Trophoblast cell (in vitro differentiated cells and primary cell): Measurements from ENCODE around the gene C22orf39.
A peak's percentile ranks its signal among the peaks of the same experiment; 100 is the strongest.

Experiments
- DNase-seq, 2 donors: peaks; one replicate each; pipeline ENCODE4 v3.0.0-alpha.2; 2016
- H2AFZ ChIP-seq: 2 replicates; pipeline ENCODE4 v1.6.1; 2013; ENCODE audit warnings: low read length, moderate library complexity, mild to moderate bottlenecking; ENCODE audit not compliant: insufficient read depth, poor library complexity
- H2AK5ac ChIP-seq: 2 replicates; pipeline ENCODE4 v1.6.1; 2013; ENCODE audit warnings: mild to moderate bottlenecking, low read length
- H2BK120ac ChIP-seq: 2 replicates; pipeline ENCODE4 v1.6.1; 2013; ENCODE audit warnings: low read length, mild to moderate bottlenecking, moderate library complexity; ENCODE audit not compliant: insufficient read depth, poor library complexity
- H2BK12ac ChIP-seq: 2 replicates; pipeline ENCODE4 v1.6.1; 2013; ENCODE audit warnings: mild to moderate bottlenecking, low read length, moderate library complexity
- H2BK5ac ChIP-seq: 2 replicates; pipeline ENCODE4 v1.6.1; 2013; ENCODE audit warnings: low read length, low read depth, moderate library complexity, mild to moderate bottlenecking; ENCODE audit not compliant: poor library complexity
- H3K14ac ChIP-seq: 2 replicates; pipeline ENCODE4 v1.6.1; 2013; ENCODE audit warnings: mild to moderate bottlenecking, low read length
- H3K18ac ChIP-seq: 2 replicates; pipeline ENCODE4 v1.6.1; 2013; ENCODE audit warnings: mild to moderate bottlenecking, low read length
- H3K23ac ChIP-seq: 2 replicates; pipeline ENCODE4 v1.6.1; 2013; ENCODE audit warnings: low read length
- H3K27ac ChIP-seq: 2 replicates; pipeline ENCODE4 v1.5.1; 2013; ENCODE audit warnings: low read depth, mild to moderate bottlenecking, inconsistent platforms, low read length, moderate library complexity
- H3K27me3 ChIP-seq: 2 replicates; pipeline ENCODE4 v1.6.1; 2013; ENCODE audit warnings: inconsistent platforms, mild to moderate bottlenecking, low read length, moderate library complexity; ENCODE audit not compliant: insufficient read depth
- H3K36me3 ChIP-seq, 2 experiments: 1 replicate in 1 of 2; 2 replicates in 1 of 2; pipeline ENCODE4 v1.6.1; 2013; ENCODE audit warnings: low read length in 2 of 2, mild to moderate bottlenecking in 2 of 2, moderate library complexity in 1 of 2; ENCODE audit not compliant: insufficient read depth in 2 of 2, control insufficient read depth in 1 of 2
- H3K4ac ChIP-seq: 2 replicates; pipeline ENCODE4 v1.6.1; 2013; ENCODE audit warnings: low read depth, mild to moderate bottlenecking, low read length, moderate library complexity
- H3K4me1 ChIP-seq, 2 experiments: 1 replicate in 1 of 2; 2 replicates in 1 of 2; pipeline ENCODE4 v1.6.1; 2013; ENCODE audit warnings: low read length in 2 of 2, mild to moderate bottlenecking in 2 of 2, moderate library complexity in 1 of 2; ENCODE audit not compliant: insufficient read depth in 2 of 2, control insufficient read depth in 1 of 2
- H3K4me2 ChIP-seq: 2 replicates; pipeline ENCODE4 v1.6.1; 2013; ENCODE audit warnings: inconsistent platforms, mild to moderate bottlenecking, low read length, moderate library complexity
- H3K4me3 ChIP-seq: 2 replicates; pipeline ENCODE4 v1.5.1; 2013; ENCODE audit warnings: mild to moderate bottlenecking, low read depth, low read length, inconsistent platforms
- H3K79me1 ChIP-seq: one replicate; pipeline ENCODE4 v1.6.1; 2013; ENCODE audit warnings: low read length
- H3K79me2 ChIP-seq: 2 replicates; pipeline ENCODE4 v1.6.1; 2013; ENCODE audit warnings: low read length, mild to moderate bottlenecking; ENCODE audit not compliant: control insufficient read depth, insufficient read depth, poor library complexity
- H3K9ac ChIP-seq: 2 replicates; pipeline ENCODE4 v1.6.1; 2013; ENCODE audit warnings: mild to moderate bottlenecking, low read length
- H3K9me3 ChIP-seq: 2 replicates; pipeline ENCODE4 v1.6.1; 2013; ENCODE audit warnings: low read depth, mild to moderate bottlenecking, control low read depth, inconsistent platforms, low read length; ENCODE audit not compliant: insufficient read depth
- H4K12ac ChIP-seq: 2 replicates; pipeline ENCODE4 v1.6.1; 2013; ENCODE audit warnings: low read depth, mild to moderate bottlenecking, low read length, moderate library complexity
- H4K8ac ChIP-seq: 2 replicates; pipeline ENCODE4 v1.6.1; 2013; ENCODE audit warnings: low read depth, mild to moderate bottlenecking, low read length, moderate library complexity
- H4K91ac ChIP-seq: one replicate; pipeline ENCODE4 v1.6.1; 2013; ENCODE audit warnings: low read depth, mild to moderate bottlenecking, low read length, moderate library complexity
- WGBS: extraction: QIAGEN DNeasy Blood & Tissue Kit; methylation state at CpG from one replicate; pipeline ENCODE4 v1.1.7; 2013; ENCODE audit warnings: missing lambda C conversion rate; ENCODE audit not compliant: insufficient read length, insufficient coverage; ENCODE audit errors: extremely low coverage; 5-methylcytosine and 5-hydroxymethylcytosine counted together

C22orf39 gene

DNA sequence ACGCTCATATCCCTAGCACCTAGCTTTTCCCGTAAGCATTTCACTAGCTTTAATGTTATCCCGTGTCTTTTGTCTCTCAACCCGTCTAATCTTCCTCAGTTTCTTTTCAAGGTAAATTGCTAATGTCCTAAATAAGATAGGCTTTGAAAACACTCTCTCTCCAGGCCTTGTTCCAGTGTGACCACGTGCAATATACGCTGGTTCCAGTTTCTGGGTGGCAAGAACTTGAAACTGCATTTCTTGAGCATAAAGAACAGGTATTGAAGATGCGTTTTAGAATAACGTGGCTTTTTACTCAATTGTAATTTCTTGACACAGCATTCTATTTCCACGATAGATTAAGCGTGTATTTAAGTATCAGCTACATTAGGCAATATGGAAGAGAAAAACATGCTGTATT lies 33.3 kb upstream of the C22orf39 start:
- H2AK5ac ChIP-seq: no peak overlapping the region
- H3K79me1 ChIP-seq: peaks cover 9% of the 10 kb centered on the region
- H3K27ac ChIP-seq: no peak overlapping the region
- no peak overlapping the region for H4K12ac ChIP-seq
- H3K9ac ChIP-seq: no peak overlapping the region
- peaks cover 4 to 7% of the 10 kb centered on the region in 2 experiments for H3K4me1 ChIP-seq
- no peak overlapping the region for H2BK12ac ChIP-seq
- no peak overlapping the region for H4K8ac ChIP-seq
- WGBS: no CpG with 5 or more reads among the region's 10 CpGs
- no peak overlapping the region for H3K23ac ChIP-seq
- peak overlapping the region; percentile 99 for H3K4me2 ChIP-seq
- H3K4me3 ChIP-seq: no peak overlapping the region
- peaks cover 18 to 20% of the 10 kb centered on the region in 2 experiments for H3K36me3 ChIP-seq
- H2BK5ac ChIP-seq: no peak overlapping the region
- H3K27me3 ChIP-seq: no peaks in the 10 kb centered on the region
- peaks cover 16% of the 10 kb centered on the region for H3K79me2 ChIP-seq
- no peak for DNase-seq
- H4K91ac ChIP-seq: no peak overlapping the region
- H3K18ac ChIP-seq: no peak overlapping the region
- H2BK120ac ChIP-seq: no peak overlapping the region
- H3K14ac ChIP-seq: no peak overlapping the region
- H2AFZ ChIP-seq: no peak overlapping the region
- H3K4ac ChIP-seq: no peak overlapping the region
- H3K9me3 ChIP-seq: no peaks in the 10 kb centered on the region

DNA sequence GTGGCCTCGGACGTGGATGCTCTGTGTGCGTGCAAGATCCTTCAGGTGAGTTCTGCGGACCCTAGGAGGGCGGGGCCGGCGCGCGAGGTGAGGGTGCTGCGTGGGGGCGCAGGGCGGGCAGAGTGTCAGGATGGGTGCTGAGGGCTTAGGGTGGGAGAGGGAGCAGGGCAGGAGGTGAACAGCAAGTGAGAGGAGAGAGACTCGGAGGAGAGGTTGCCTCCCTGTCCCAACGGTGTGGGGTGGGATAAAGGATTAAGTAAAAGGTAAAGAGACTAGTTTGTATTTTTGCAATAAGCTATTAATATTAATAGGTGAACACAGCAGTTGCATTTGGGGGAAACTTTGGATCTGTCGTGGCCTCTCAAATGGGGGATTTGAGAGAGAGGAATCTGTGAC lies 32.7 kb upstream of the C22orf39 start:
- Histone ChIP-seq H3K4me3 (peak overlapping the region; percentile 93), H3K14ac (peak overlapping the region; percentile 80), H2AK5ac (peak overlapping the region; percentile 45), H2AFZ (peak overlapping the region; percentile 94), H3K36me3 (peaks cover 16 to 20% of the 10 kb centered on the region in 2 experiments), H3K9ac (peak overlapping the region; percentile 86), H3K79me2 (peaks cover 16% of the 10 kb centered on the region), H3K27me3 (no peaks in the 10 kb centered on the region), H4K12ac (peak overlapping the region; percentile 46), H3K4me2 (peak overlapping the region; percentile 99), H4K91ac (peak overlapping the region; percentile 70), H3K4me1 (peaks cover 4 to 7% of the 10 kb centered on the region in 2 experiments), H3K4ac (peak overlapping the region; percentile 73), H3K9me3 (no peaks in the 10 kb centered on the region), H3K18ac (peak overlapping the region; percentile 87), H2BK5ac (no peak overlapping the region), H3K79me1 (peaks cover 9% of the 10 kb centered on the region), H3K27ac (no peak overlapping the region), H2BK12ac (no peak overlapping the region), H2BK120ac (no peak overlapping the region), H3K23ac (no peak overlapping the region), H4K8ac (peak overlapping the region; percentile 78)
- DNase-seq: no peak
- WGBS: no CpG with 5 or more reads among the region's 15 CpGs

DNA sequence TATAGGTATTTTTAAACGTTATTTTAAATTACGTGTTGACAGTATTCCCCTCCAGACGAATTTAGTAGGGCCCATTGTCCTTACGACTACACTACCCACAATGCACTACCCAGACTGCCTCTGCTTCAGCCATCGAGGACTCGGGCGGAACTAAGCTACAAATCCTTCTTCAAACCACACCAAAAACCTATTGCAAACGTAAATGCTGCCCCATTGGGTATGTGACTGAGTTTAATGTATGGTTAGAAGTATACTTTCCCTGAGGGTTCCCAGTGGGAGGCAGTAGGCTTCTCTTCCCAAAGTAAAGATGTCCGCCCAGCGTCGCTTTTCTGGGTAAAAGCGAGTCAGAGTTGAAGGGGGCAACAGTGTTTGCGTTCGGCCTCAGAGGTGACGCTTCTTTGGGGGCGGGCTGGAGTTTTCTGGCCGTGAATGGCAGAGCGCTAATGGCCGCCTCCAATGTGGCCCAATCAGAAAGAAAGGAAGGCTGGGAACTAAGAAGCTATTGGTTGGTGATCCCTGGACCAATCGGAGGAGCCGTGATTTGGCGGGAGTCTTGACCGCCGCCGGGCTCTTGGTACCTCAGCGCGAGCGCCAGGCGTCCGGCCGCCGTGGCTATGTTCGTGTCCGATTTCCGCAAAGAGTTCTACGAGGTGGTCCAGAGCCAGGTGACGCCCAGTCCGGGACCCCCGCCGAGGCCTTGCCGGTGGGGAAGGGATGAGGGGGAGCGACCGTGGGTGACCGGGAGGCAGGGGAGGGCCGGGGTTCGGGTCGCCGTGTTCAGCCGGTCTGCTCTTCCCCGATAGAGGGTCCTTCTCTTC lies 32.1 kb upstream of the C22orf39 start, which contains the start of gene CDC45:
Gene CDC45, plus strand, starts transcription at position 566 of the 818 bp plus-strand sequence. Its CDS starts 49 bp downstream, at position 615.
- Histone ChIP-seq H3K4me1 (peaks cover 4 to 7% of the 10 kb centered on the region in 2 experiments), H3K4ac (peak within 1 kb of the TSS; percentile 73), H3K14ac (peak within 1 kb of the TSS; percentile 81), H3K27ac (peak within 1 kb of the TSS; percentile 87), H3K4me3 (peak within 1 kb of the TSS; percentile 93), H4K8ac (peak within 1 kb of the TSS; percentile 88), H3K4me2 (peak within 1 kb of the TSS; percentile 99), H3K79me2 (peaks cover 16% of the 10 kb centered on the region), H2BK12ac (no peak within 1 kb of the TSS), H2AK5ac (peak within 1 kb of the TSS; percentile 45), H2BK120ac (peak within 1 kb of the TSS; percentile 86), H4K91ac (peak within 1 kb of the TSS; percentile 85), H3K9ac (peak within 1 kb of the TSS; percentile 94), H3K36me3 (peaks cover 17 to 22% of the 10 kb centered on the region in 2 experiments), H3K18ac (peak within 1 kb of the TSS; percentile 87), H3K23ac (no peak within 1 kb of the TSS), H2AFZ (peak within 1 kb of the TSS; percentile 94), H3K27me3 (no peaks in the 10 kb centered on the region), H3K79me1 (peaks cover 9% of the 10 kb centered on the region), H4K12ac (peak within 1 kb of the TSS; percentile 52), H2BK5ac (peak within 1 kb of the TSS; percentile 97), H3K9me3 (no peaks in the 10 kb centered on the region)
- peak; percentile 98 to 99 for DNase-seq
- no CpG with 5 or more reads among the region's 50 CpGs for whole genome bisulfite sequencing

DNA sequence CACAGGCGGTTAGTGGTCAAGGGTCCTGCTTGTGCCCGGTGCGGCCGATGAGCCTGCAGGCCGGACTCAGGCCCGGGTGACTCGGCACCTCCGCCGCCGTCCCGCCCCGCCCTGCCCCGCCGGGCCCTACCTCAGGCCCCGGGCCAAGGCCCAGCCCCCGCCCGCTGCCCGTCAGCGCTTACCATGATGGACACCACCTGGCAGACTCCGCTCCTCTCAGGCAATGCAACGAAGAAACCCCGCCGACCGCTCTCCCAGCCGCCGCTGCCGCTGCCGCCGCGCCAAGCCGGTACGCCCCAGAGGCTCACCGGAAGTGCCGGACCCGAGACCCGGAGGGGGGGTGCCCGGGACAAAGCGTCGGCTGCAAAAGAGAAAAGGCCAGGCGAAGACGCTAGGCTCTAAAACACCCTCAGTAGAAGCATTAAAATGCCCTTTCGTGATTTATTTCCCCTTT lies 31.4 kb upstream of the C22orf39 start, which contains the start of gene UFD1:
Gene UFD1, minus strand, starts transcription at position 293 of the 454 bp plus-strand sequence. Its CDS starts 108 bp downstream, at position 185.
- DNase-seq: peak; percentile 64 to 74
- H3K9me3 ChIP-seq: no peaks in the 10 kb centered on the region
- H4K8ac ChIP-seq: peak within 1 kb of the TSS; percentile 88
- peak within 1 kb of the TSS; percentile 98 for H3K4ac ChIP-seq
- no peak within 1 kb of the TSS for H2BK12ac ChIP-seq
- peak within 1 kb of the TSS; percentile 93 for H3K4me3 ChIP-seq
- no peaks in the 10 kb centered on the region for H3K27me3 ChIP-seq
- H3K27ac ChIP-seq: peak within 1 kb of the TSS; percentile 87
- peak within 1 kb of the TSS; percentile 45 for H2AK5ac ChIP-seq
- peak within 1 kb of the TSS; percentile 94 for H2AFZ ChIP-seq
- H3K4me2 ChIP-seq: peak within 1 kb of the TSS; percentile 99
- peak within 1 kb of the TSS; percentile 94 for H3K9ac ChIP-seq
- peak within 1 kb of the TSS; percentile 86 for H2BK120ac ChIP-seq
- no CpG with 5 or more reads among the region's 42 CpGs for WGBS
- H3K14ac ChIP-seq: peak within 1 kb of the TSS; percentile 81
- peak within 1 kb of the TSS; percentile 85 for H4K91ac ChIP-seq
- H4K12ac ChIP-seq: peak within 1 kb of the TSS; percentile 52
- peak within 1 kb of the TSS; percentile 87 for H3K18ac ChIP-seq
- H3K4me1 ChIP-seq: peaks cover 4 to 7% of the 10 kb centered on the region in 2 experiments
- H3K36me3 ChIP-seq: peaks cover 15 to 20% of the 10 kb centered on the region in 2 experiments
- H3K23ac ChIP-seq: no peak within 1 kb of the TSS
- peaks cover 9% of the 10 kb centered on the region for H3K79me1 ChIP-seq
- H3K79me2 ChIP-seq: peaks cover 16% of the 10 kb centered on the region
- peak within 1 kb of the TSS; percentile 97 for H2BK5ac ChIP-seq
